ENCODE results near the gene CD93.
A peak's percentile ranks its signal among the peaks of the same experiment; 100 is the strongest.

The CD93 gene

GRCh38 chr20:23127506-23128279 is 41.6 kb upstream of the CD93 start:
- Histone ChIP-seq H3K9me3 (ENCODE audit: insufficient read depth, low read depth, low read length) (no peaks in the 10 kb centered on the region), H3K36me3 (ENCODE audit: insufficient read depth, low read length) (no peaks in the 10 kb centered on the region), H3K4me2 (ENCODE audit: low read depth, low read length, poor library complexity, severe bottlenecking) (no peak overlapping the region), H3F3A (ENCODE audit: low read depth) (no peaks in the 10 kb centered on the region), H3K9ac (ENCODE audit: low read depth, low read length, poor library complexity, severe bottlenecking) (no peak overlapping the region), H4K20me1 (ENCODE audit: insufficient read depth, low read length, poor library complexity, severe bottlenecking) (no peaks in the 10 kb centered on the region), H3K79me2 (ENCODE audit: insufficient read depth, low read length) (no peaks in the 10 kb centered on the region), H3K27me3 (ENCODE audit: insufficient read depth, low read length, poor library complexity, severe bottlenecking) (no peaks in the 10 kb centered on the region), H3K4me1 (ENCODE audit: insufficient read depth, low read length, poor library complexity, severe bottlenecking) (peaks cover 24% of the 10 kb centered on the region), H3K9me2 (replicated peaks; ENCODE audit: low read depth, low read length) (no peaks in the 10 kb centered on the region), H2AFZ (ENCODE audit: low read length) (no peak overlapping the region), H3K4me3 (ENCODE audit: low read length, poor library complexity, severe bottlenecking) (no peak overlapping the region)
- no peak for TF ChIP-seq CTCF (conservative IDR thresholded peaks at IDR 0.05; ENCODE audit: low read length)
- TF ChIP-seq EZH2phosphoT487 (IDR thresholded peaks at IDR 0.05; ENCODE audit: borderline replicate concordance) = no peak

- Histone ChIP-seq H2AFZ (ENCODE audit: low read length) (0 out of 2 replicates have a peak overlapping the region, but pooled peaks have one; percentile 48), H3K79me2 (ENCODE audit: insufficient read depth, low read length) (no peaks in the 10 kb centered on the region), H3K36me3 (ENCODE audit: insufficient read depth, low read length) (no peaks in the 10 kb centered on the region), H3K9ac (ENCODE audit: low read depth, low read length, poor library complexity, severe bottlenecking) (peak overlapping the region; percentile 30), H3K27me3 (ENCODE audit: insufficient read depth, low read length, poor library complexity, severe bottlenecking) (no peaks in the 10 kb centered on the region), H4K20me1 (ENCODE audit: insufficient read depth, low read length, poor library complexity, severe bottlenecking) (no peaks in the 10 kb centered on the region), H3K9me2 (replicated peaks; ENCODE audit: low read depth, low read length) (no peaks in the 10 kb centered on the region), H3K4me2 (ENCODE audit: low read depth, low read length, poor library complexity, severe bottlenecking) (peak overlapping the region; percentile 21), H3K4me3 (ENCODE audit: low read length, poor library complexity, severe bottlenecking) (no peak overlapping the region), H3F3A (ENCODE audit: low read depth) (no peaks in the 10 kb centered on the region), H3K4me1 (ENCODE audit: insufficient read depth, low read length, poor library complexity, severe bottlenecking) (peaks cover 24% of the 10 kb centered on the region), H3K9me3 (ENCODE audit: insufficient read depth, low read depth, low read length) (no peaks in the 10 kb centered on the region)
- TF ChIP-seq CTCF (conservative IDR thresholded peaks at IDR 0.05; ENCODE audit: low read length) (no peak), EZH2phosphoT487 (IDR thresholded peaks at IDR 0.05; ENCODE audit: borderline replicate concordance) (no peak)
Observed at GRCh38 chr20:23126281-23127061, 40.3 kb upstream of the CD93 start.

GRCh38 chr20:23125625-23126191 is 39.6 kb upstream of the CD93 start:
- Histone ChIP-seq H3K36me3 (ENCODE audit: insufficient read depth, low read length) (no peaks in the 10 kb centered on the region), H2AFZ (ENCODE audit: low read length) (peak overlapping the region; percentile 48; the same call in 1 of the 2 replicates), H3K9me2 (replicated peaks; ENCODE audit: low read depth, low read length) (no peaks in the 10 kb centered on the region), H3F3A (ENCODE audit: low read depth) (no peaks in the 10 kb centered on the region), H3K4me2 (ENCODE audit: low read depth, low read length, poor library complexity, severe bottlenecking) (peak overlapping the region; percentile 21), H3K79me2 (ENCODE audit: insufficient read depth, low read length) (no peaks in the 10 kb centered on the region), H3K4me3 (ENCODE audit: low read length, poor library complexity, severe bottlenecking) (no peak overlapping the region), H3K9ac (ENCODE audit: low read depth, low read length, poor library complexity, severe bottlenecking) (peak overlapping the region; percentile 30), H3K27me3 (ENCODE audit: insufficient read depth, low read length, poor library complexity, severe bottlenecking) (no peaks in the 10 kb centered on the region), H4K20me1 (ENCODE audit: insufficient read depth, low read length, poor library complexity, severe bottlenecking) (no peaks in the 10 kb centered on the region), H3K9me3 (ENCODE audit: insufficient read depth, low read depth, low read length) (no peaks in the 10 kb centered on the region), H3K4me1 (ENCODE audit: insufficient read depth, low read length, poor library complexity, severe bottlenecking) (peaks cover 24% of the 10 kb centered on the region)
- TF ChIP-seq EZH2phosphoT487 (IDR thresholded peaks at IDR 0.05; ENCODE audit: borderline replicate concordance) (no peak), CTCF (conservative IDR thresholded peaks at IDR 0.05; ENCODE audit: low read length) (no peak)

All from Loucy (cell line).